Endodermal cell (in vitro differentiated cells): ENCODE data around the gene ENTR1. TPM values are rescaled to one million over a fixed set of nuclear protein-coding genes. Genes with fewer than 3 reads are reported as not detected.

ENCODE experiments used
- DNase-seq: peaks from one replicate; pipeline ENCODE4 v3.0.0-alpha.2; 2017
- H3K27ac ChIP-seq: 2 replicates; pipeline ENCODE4 v1.5.1; 2013; ENCODE audit warnings: mild to moderate bottlenecking, low read depth, low read length, moderate library complexity
- H3K27me3 ChIP-seq: 2 replicates; pipeline ENCODE4 v1.6.1; 2013; ENCODE audit warnings: mild to moderate bottlenecking, low read length, moderate library complexity; ENCODE audit not compliant: insufficient read depth, control insufficient read depth, poor library complexity, severe bottlenecking
- H3K36me3 ChIP-seq: 2 replicates; pipeline ENCODE4 v1.7.0; 2013; ENCODE audit warnings: mild to moderate bottlenecking, low read length, moderate library complexity; ENCODE audit not compliant: control insufficient read depth, insufficient read depth
- H3K4me1 ChIP-seq: one replicate; pipeline ENCODE4 v1.7.0; 2013; ENCODE audit warnings: low read length; ENCODE audit not compliant: control insufficient read depth, insufficient read depth
- H3K4me3 ChIP-seq: 2 replicates; pipeline ENCODE4 v1.5.1; 2013; ENCODE audit warnings: mild to moderate bottlenecking, low read length, moderate library complexity
- H3K9ac ChIP-seq: 2 replicates; pipeline ENCODE4 v1.6.1; 2013; ENCODE audit warnings: mild to moderate bottlenecking, low read length, moderate library complexity; ENCODE audit not compliant: poor library complexity, severe bottlenecking; ENCODE audit errors: extremely low read depth
- H3K9me3 ChIP-seq: 2 replicates; pipeline ENCODE4 v1.6.1; 2013; ENCODE audit warnings: mild to moderate bottlenecking, low read length, moderate library complexity; ENCODE audit not compliant: control insufficient read depth
- H3K27ac Mint-ChIP-seq: 2 replicates; pipeline ENCODE4 v1.8.0; 2020; ENCODE audit warnings: mixed read lengths
- H3K27me3 Mint-ChIP-seq: 2 replicates; pipeline ENCODE4 v1.8.0; 2021; ENCODE audit warnings: mild to moderate bottlenecking, mixed read lengths; ENCODE audit not compliant: insufficient read depth
- H3K36me3 Mint-ChIP-seq: 2 replicates; pipeline ENCODE4 v1.8.0; 2020; ENCODE audit warnings: low read depth, mixed read lengths
- H3K4me1 Mint-ChIP-seq: 2 replicates; pipeline ENCODE4 v1.8.0; 2020; ENCODE audit warnings: mixed read lengths
- H3K4me3 Mint-ChIP-seq: 2 replicates; pipeline ENCODE4 v1.8.0; 2020; ENCODE audit warnings: mild to moderate bottlenecking, moderate library complexity, mixed read lengths
- H3K9me3 Mint-ChIP-seq: 2 replicates; pipeline ENCODE4 v1.8.0; 2020; ENCODE audit warnings: mild to moderate bottlenecking, mixed read lengths
- WGBS, 2 experiments: methylation state at CpG; one replicate each; pipeline versions ENCODE4 v1.1.5 to v1.1.7; 2013; ENCODE audit warnings: missing lambda C conversion rate in 2 of 2, mixed read lengths in 1 of 2; ENCODE audit not compliant: insufficient coverage in 1 of 2, insufficient read length in 1 of 2; 5-methylcytosine and 5-hydroxymethylcytosine counted together
- total RNA-seq, 2 donors: library from RNA; stranded (reverse); fragmentation: NEBNext Ultra II Directional in 1 of 2; extraction: Animal tissue kit (Norgen Biotek cat#: 25700) in 1 of 2; gene quantifications; 2 replicates in 1 of 2; 3 replicates in 1 of 2; pipeline ENCODE4 v1.2.1, GENCODE V29; 2021
- TF ChIP-seq, protein P1 (sequence below): fragments of 200-600 bp; sonication (generic); conservative IDR thresholded peaks from 2 replicates; pipeline ENCODE4 v1.5.0; 2021; ENCODE audit warnings: antibody characterized with exemption, mild to moderate bottlenecking

Gene ENTR1
- total RNA-seq, 2 donors from 2014 or later, result 76.6 to 83.1 TPM

DNA sequence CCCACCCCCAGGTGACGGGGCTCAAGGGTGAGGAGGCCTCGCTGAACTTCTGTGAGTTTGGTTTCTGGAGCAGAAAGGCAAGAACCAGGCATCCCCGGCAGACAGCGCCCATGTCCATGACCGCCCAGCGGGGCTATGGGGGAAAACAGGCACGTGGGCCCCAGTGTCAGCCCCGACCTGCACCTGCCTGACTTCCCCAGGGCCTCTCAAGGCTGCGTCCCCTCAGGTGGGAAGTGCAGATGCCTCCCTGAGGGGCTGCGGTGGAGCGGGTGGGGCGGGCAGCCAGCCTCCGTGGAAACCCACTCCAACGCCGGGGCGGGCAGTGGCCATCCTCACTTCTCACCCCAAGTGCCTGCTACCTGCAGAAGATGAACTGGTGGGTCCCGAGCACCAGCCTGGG, 30.0 kb downstream of the ENTR1 start:
- no peaks in the 10 kb centered on the region for H3K9me3 Mint-ChIP-seq
- no peak overlapping the region for H3K27ac ChIP-seq
- no peak overlapping the region for H3K9ac ChIP-seq
- H3K27me3 Mint-ChIP-seq, result no peaks in the 10 kb centered on the region
- DNase-seq, result no peak
- TF ChIP-seq, protein P1, sequence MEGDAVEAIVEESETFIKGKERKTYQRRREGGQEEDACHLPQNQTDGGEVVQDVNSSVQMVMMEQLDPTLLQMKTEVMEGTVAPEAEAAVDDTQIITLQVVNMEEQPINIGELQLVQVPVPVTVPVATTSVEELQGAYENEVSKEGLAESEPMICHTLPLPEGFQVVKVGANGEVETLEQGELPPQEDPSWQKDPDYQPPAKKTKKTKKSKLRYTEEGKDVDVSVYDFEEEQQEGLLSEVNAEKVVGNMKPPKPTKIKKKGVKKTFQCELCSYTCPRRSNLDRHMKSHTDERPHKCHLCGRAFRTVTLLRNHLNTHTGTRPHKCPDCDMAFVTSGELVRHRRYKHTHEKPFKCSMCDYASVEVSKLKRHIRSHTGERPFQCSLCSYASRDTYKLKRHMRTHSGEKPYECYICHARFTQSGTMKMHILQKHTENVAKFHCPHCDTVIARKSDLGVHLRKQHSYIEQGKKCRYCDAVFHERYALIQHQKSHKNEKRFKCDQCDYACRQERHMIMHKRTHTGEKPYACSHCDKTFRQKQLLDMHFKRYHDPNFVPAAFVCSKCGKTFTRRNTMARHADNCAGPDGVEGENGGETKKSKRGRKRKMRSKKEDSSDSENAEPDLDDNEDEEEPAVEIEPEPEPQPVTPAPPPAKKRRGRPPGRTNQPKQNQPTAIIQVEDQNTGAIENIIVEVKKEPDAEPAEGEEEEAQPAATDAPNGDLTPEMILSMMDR, result no peak
- 94% methylated on average over 5 to 17 of the region's 17 CpGs for WGBS, 2 experiments
- H3K4me3 ChIP-seq, result no peak overlapping the region
- H3K9me3 ChIP-seq, result no peaks in the 10 kb centered on the region
- H3K4me1 Mint-ChIP-seq, result no peaks in the 10 kb centered on the region
- H3K4me3 Mint-ChIP-seq, result no peak overlapping the region
- H3K36me3 Mint-ChIP-seq, result peaks cover 25% of the 10 kb centered on the region
- peaks cover 33% of the 10 kb centered on the region for H3K36me3 ChIP-seq
- H3K27me3 ChIP-seq, result no peaks in the 10 kb centered on the region
- H3K27ac Mint-ChIP-seq, result no peak overlapping the region
- no peaks in the 10 kb centered on the region for H3K4me1 ChIP-seq

DNA sequence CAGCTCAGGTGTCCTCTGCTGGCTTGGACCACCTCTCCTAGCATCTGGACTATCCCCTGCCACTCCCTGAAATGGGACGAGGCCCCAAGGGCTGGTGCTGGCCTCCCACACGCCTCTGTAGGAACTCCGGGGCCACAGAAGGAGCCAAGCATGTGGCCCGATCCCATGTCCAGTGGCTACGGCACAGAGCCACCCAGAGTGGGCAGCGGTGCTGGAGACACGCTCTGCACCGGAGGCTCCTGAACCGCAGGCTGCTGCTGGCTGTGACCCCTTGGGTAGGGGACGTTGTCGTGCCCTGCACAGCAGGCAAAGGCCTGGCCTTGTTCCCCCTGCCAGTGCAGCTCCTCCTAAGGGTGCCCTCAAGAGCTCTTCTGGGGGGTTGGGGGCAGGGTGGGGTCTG, 30.5 kb downstream of the ENTR1 start:
- peaks cover 20% of the 10 kb centered on the region for H3K36me3 Mint-ChIP-seq
- H3K4me3 Mint-ChIP-seq, result no peak overlapping the region
- no peak overlapping the region for H3K27ac Mint-ChIP-seq
- no peak for DNase-seq
- no peaks in the 10 kb centered on the region for H3K27me3 Mint-ChIP-seq
- H3K9me3 ChIP-seq, result no peaks in the 10 kb centered on the region
- no peak overlapping the region for H3K4me3 ChIP-seq
- H3K27me3 ChIP-seq, result no peaks in the 10 kb centered on the region
- no peaks in the 10 kb centered on the region for H3K4me1 Mint-ChIP-seq
- H3K4me1 ChIP-seq, result no peaks in the 10 kb centered on the region
- no peaks in the 10 kb centered on the region for H3K9me3 Mint-ChIP-seq
- peaks cover 32% of the 10 kb centered on the region for H3K36me3 ChIP-seq
- H3K9ac ChIP-seq, result no peak overlapping the region
- TF ChIP-seq, protein P1, result no peak
- H3K27ac ChIP-seq, result no peak overlapping the region
- 70 to 86% methylated on average over 5 to 11 of the region's 11 CpGs for WGBS, 2 experiments

DNA sequence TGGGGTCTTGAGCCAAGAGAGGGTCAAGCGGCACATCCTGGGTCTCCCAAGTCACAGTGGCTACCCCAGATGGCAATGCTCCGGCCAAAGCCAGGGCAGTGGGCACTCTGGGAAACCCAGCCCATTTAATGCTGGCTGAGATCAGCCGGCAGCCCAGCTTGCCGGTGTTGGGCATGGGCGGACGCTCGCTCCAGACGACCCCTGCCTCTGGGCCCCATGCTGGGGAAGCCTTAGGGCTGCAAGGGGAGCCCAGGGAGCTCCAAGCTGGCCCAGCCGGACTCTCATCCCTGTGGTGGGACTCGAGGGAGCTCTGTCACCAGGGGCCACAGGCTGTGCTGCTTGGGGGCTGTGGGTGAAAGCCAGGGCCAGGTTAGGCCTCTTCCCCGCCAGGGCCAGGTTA, 31.0 kb downstream of the ENTR1 start:
- Mint-ChIP-seq H3K4me1 (no peaks in the 10 kb centered on the region), H3K27ac (no peak overlapping the region), H3K4me3 (no peak overlapping the region), H3K9me3 (no peaks in the 10 kb centered on the region), H3K36me3 (peaks cover 15% of the 10 kb centered on the region), H3K27me3 (no peaks in the 10 kb centered on the region)
- TF ChIP-seq, protein P1, result no peak
- Histone ChIP-seq H3K36me3 (peaks cover 30% of the 10 kb centered on the region), H3K27ac (no peak overlapping the region), H3K4me3 (no peak overlapping the region), H3K9ac (no peak overlapping the region), H3K27me3 (no peaks in the 10 kb centered on the region), H3K9me3 (no peaks in the 10 kb centered on the region), H3K4me1 (no peaks in the 10 kb centered on the region)
- DNase-seq, result no peak
- 93 to 97% methylated on average over 10 to 11 of the region's 11 CpGs for WGBS, 2 experiments
